Posterior cingulate gyrus (tissue), 11 donors: ENCODE results near the gene ELMOD2.
"Not testable (repeated sequence)": the region's sequence is repeated elsewhere in the genome, so short reads cannot be mapped to it uniquely, and the experiment has no call there.

Experiments used
- DNase-seq, 10 donors: peaks; one replicate each; pipeline versions ENCODE4 v3.0.0 to v3.0.0-alpha.2; 2020 to 2021; ENCODE audit warnings: mixed read lengths in 3 of 10
- intact Hi-C: fragments of 100-400 bp; cut with DNase I; formaldehyde crosslinking; loops from one replicate; pipeline ENCODE4 v1.15.1; 2023

The ELMOD2 gene, protein sequence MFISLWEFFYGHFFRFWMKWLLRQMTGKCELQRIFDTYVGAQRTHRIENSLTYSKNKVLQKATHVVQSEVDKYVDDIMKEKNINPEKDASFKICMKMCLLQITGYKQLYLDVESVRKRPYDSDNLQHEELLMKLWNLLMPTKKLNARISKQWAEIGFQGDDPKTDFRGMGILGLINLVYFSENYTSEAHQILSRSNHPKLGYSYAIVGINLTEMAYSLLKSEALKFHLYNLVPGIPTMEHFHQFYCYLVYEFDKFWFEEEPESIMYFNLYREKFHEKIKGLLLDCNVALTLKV

DNA sequence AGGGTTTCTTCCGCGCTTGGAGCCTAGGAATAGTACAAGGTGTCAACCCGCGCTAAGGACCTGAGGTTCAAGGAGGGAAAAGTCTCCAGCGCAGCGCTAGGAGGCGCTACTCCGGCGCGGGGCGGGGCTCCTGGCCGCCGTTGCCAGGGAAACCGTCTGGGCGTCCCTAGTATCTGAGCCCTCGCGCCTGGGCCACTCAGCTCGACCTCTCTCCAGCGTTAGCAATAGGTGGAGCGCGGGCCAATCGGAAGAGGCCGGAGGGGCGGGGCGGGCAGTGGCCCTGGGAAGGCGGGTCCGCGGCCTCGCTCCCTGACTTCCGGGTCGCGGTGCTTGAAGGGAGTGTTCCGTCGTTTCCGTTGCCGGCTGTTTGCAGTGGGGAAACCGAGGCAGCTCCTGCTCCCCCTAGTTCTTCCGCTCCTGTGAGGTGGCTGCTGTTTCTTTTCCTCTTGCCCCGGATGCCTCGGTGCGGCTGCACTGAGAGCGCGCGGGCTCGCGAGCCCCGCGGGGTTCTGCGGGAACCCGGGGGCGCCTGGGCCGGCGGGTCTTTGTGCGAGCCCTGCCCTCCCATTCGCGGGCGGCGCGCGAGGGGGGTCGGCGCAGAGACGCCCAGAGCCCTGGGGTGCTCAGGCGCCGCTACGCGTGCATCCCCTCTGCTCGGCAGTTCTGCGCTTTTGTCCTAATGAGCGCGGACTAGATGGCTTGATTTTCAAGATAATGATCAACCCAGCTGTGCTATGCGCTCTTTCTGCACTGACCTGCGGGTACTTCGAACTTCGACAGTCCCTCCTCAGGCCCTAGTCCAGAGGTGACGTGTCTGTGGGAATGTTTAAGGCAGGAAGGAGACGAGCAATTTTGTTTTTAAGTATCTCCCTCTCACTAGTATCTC is at the start of gene ELMOD2:
TSS of gene ELMOD2 (plus strand) at position 312 of the 886 bp plus-strand sequence. CDS start 1,261 bp downstream, outside the sequence.
- intact Hi-C loops, result loop anchor here (2.0 to 5.0 kb wide), 3 partner anchors 88 to 327 kb away; partner anchors contain the start of gene SCOC
- peak; percentile 97 to 100 (median 99) for DNase-seq

DNA sequence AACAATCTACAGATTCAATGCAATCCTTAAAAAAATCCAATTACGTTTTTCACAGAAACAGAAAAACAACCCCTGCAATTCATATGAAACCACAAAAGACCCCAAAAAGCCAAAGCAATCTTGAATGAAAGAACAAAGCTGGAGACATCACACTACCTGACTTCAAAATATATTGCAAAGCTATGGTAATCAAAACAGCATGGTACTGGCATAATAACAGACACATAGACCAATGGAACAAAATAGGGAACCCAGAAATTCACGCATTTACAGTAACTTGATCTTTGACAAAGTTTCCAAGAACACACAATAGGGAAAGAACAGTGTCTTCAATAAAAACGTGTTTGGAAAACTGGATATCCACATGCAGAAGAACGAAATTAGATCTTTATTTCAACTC is 40.5 kb upstream of the ELMOD2 start:
- intact Hi-C loops, result no loop called here
- DNase-seq, result no peak

DNA sequence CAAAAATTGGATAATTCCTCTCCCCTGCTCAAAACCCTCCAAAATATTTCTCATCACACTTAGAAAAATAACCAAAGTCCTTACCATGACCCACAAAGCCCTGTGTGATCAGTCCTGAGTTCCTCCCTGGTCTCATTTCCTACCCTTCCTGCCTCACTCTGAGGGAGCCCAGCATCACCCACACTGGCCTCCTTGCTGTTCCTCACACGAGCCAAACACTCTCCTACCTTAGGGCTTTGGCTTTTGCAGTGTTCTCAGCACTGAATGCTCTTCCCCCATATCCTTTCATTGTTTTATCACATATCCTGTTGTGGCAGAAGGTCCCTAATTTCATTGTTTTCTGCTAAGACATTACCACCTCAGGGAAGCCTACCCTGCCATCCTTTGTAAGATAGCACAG is 38.0 kb upstream of the ELMOD2 start:
- no peak for DNase-seq

DNA sequence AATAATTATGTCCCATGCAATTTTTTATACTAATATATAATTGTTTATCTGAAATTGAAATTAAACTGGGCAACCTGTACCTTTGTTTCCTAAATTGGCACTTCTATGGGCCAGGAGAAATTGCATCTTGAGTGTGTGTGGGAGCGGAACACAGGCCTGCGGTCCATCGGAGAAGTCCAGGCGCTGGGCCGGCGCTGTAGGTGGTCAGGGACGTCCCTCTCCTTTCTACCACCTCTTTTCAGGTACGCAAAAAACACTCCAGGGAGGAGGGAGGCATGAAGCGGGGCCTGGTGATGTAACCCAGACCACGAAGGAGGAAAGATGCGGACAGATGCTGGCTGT is 26.6 kb upstream of the ELMOD2 start:
- intact Hi-C loops, result no loop called here
- no peak for DNase-seq

More for the DNA sequence above, 38.0 kb upstream of the ELMOD2 start:
- intact Hi-C loops, result no loop called here

DNA sequence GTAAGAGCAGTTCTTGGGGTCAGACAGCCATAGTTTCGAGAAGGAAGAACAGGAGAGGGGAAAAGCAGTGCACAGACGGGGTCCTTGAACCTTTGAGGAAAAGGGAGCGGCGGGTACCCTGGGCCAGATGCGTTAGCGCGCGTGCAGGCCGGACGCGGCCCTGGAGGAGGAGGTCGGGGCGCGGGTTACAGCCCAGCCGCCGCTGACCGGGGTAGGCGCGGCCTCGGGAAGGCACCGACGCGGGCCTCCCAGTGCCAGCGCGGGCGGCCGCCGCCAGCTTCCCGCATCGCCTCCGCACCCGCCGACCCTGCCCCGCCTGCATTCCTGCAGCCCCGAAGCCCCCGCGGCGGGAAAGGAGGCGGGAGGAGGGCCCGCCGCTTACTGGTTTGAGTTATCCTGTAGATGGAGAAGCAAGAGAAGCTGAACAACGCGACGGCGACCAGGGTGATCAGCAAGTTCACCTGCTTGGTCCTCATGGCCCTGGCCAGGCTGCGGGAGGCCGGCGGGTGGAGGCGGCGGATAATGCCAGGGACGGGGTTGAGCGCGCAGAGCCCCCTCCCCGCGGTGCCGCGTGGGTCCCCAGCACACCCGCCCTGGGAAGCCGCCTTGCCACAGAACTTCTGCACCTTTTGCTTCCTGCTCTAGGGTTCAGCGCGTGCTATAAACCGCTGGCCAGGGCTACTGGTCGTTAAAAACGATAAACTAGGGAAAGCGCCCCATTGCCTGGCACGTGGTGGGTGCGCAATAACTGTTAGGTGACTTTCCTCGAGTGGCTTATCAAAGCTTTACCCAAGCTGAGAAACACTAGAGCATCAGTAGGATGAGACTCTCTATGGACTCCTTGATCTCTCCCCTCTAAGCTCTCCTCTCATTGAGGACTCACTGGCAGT is 26.0 kb upstream of the ELMOD2 start, which contains the start of gene MGAT4D:
TSS of gene MGAT4D (minus strand) at position 547 of the 890 bp plus-strand sequence. CDS start at position 476, 71 bp downstream.
- peak in 4 of 10 donors; percentile 6 to 85 (median 74) for DNase-seq
- intact Hi-C loops, result no loop called here

DNA sequence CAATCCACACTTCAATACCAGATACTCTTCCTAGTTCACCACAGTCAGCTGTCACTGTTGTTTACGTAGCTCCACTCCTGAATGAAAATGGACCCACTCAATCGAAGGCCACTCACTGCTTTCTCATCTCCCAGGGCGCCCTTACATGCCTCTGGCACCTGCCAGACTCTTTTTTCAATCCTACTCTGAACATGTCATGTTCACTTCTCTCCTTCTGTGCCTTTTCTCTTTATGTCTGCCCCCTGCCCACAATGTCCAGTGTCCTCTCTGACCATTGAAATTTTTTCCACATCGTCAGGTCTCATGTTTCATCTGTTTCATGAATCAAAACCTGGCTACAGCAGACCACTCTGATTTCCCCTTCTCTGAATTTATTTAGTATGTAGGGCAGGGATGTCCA is 24.6 kb upstream of the ELMOD2 start:
- DNase-seq, result no peak
- intact Hi-C loops, result no loop called here

DNA sequence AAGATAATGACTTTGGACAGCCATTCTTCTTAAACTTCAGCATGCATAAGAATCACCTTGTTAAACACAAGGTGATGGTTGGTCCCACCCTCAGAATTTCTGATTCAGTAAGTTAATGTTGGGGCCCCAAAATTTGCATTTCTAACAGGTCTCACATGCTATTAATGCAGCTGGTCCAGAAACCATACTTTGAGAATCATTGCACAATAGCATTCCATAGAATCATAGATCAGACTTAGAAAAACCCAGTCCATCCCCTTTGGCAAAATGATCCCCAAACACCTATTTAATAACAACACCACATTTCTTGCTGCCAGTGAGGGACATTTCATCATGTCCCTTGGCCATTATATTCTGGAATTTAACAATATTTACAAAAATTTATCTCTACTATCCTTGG is 19.7 kb upstream of the ELMOD2 start:
- DNase-seq, result no peak
- intact Hi-C loops, result no loop called here

DNA sequence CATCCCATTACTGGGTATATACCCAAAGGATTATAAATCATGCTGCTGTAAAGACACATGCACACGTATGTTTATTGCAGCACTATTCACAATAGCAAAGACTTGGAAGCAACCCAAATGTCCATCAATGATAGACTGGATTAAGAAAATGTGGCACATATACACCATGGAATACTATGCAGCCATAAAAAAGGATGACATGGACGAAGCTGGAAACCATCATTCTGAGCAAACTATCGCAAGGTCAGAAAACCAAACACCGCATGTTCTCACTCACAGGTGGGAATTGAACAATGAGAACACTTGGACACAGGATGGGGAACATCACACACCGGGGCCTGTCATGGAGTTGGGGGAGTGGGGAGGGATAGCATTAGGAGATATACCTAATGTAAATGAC is 10.2 kb upstream of the ELMOD2 start:
- DNase-seq, intact Hi-C loops: not testable (repeated sequence)

DNA sequence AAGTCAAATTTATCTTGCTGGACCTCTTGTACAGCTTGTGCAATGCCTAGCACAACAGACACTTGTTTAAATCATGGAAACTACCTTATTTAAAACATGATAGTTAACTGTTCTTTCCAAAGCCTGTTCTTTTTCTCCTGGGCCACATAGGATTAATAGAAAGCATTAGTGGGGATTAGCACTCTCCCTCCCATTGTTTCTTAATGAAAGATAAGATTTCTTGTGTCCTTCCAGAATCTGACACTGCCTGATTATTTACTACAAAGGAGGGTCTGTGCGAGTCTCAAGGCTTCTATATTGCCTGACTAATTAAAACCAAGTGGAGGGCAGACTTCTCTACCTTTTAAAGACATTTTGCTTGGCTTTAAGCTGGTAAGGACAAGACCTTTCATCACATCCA is 8.5 kb upstream of the ELMOD2 start:
- DNase-seq, result no peak
- intact Hi-C loops, result no loop called here

DNA sequence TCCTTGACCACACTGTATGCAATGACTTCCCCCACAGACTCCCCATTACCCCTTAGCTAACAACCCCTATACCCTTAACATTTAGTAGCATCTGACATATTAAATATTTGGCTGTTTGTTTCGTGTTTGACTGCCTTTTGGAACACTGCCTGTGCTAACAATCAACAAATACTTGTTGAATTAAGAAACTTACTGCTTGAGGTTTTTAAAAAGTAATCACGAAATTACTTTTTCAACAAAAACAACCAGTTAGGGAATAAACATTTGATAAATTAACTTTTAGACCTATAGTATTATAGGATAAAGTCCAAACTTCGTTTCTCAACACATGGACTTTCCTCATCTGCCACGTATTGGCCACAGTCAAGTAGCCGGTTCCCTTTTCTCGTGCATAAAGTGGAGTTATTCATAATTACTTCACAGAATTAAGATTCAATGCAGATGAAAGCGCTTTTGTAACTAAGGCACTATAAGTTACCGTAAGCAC is 555 bp upstream of the ELMOD2 start:
- no peak for DNase-seq
- intact Hi-C loops, result loop anchor here (2.0 to 5.0 kb wide), 2 partner anchors 89 to 327 kb away; no protein-coding TSS in a partner anchor

DNA sequence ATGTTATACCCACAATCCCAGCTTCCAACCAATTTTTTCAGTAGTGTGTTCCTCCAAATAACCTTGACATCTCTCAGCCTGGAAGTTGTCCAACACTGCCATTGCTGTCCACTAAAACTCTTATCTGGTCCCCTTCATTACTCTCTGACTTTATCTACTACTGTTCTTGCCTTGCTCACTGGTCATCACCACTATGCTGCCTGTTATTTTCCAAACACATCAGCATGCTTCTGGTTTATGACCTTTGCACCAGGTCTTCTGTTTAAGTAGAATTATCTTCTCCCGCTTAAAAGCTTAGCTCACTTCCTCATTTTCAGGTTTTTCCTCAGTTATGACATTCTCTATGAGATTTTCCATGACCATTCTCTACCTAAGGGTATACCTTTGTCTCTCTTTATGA is 5.5 kb downstream of the ELMOD2 start:
- DNase-seq, result no peak
- intact Hi-C loops, result no loop called here

DNA sequence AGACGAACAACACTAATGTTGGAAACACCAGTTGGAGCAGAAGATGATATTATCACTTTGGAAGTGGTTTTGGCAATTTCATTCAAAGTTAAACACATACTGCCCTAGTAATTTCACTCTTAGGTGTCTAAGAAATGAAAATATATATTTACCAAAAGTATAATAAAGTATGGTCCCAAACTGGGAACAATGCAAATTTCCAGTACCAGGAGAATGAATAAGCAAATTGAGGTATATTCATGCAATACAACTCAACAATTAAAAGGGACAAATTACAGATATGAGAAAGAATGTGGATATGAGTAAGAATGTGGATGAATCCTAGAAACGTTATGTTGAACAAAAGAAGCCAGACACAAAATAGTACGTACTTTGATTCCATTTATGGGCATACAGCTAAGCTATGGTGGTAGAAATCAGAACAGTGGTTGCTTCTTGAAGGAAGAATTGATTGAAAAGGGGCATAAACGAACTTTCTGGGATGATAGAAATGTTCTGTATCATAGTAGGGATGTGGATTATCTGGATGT is 10.0 kb downstream of the ELMOD2 start:
- no peak for DNase-seq
- intact Hi-C loops, result no loop called here

DNA sequence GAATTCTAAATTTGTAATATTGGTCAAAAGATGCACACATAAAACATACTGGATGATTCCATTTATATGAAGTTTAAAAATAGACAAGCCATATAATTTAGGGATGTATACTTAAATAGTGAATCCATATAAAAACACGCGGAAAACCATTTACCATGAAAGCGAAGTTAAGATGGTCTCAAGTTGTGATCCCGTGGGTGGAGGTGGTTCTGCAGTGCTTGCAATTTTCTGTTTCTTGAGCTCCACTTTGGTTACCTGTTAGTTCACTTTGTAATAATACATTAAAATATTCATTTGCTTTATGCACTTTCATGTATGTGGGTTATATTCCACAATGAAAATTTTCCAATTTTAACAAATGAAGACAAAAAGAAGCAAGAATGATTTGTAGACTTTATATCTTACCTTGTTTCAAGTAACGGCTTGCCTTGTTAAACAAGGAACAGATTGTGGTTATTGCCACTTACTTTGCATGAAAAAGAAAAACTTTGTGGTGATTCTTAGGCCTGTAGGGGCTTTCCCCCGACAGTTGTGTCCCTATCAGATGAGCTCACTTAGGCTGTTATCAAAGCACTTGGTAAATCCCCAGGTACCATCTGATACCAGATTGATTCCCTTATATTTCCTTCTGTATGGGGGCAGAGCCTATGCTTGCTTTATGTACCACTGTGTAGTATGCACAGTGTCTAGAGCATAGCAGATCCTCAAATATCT is 32.6 kb downstream of the ELMOD2 start:
- DNase-seq, result no peak
- intact Hi-C loops, result no loop called here

DNA sequence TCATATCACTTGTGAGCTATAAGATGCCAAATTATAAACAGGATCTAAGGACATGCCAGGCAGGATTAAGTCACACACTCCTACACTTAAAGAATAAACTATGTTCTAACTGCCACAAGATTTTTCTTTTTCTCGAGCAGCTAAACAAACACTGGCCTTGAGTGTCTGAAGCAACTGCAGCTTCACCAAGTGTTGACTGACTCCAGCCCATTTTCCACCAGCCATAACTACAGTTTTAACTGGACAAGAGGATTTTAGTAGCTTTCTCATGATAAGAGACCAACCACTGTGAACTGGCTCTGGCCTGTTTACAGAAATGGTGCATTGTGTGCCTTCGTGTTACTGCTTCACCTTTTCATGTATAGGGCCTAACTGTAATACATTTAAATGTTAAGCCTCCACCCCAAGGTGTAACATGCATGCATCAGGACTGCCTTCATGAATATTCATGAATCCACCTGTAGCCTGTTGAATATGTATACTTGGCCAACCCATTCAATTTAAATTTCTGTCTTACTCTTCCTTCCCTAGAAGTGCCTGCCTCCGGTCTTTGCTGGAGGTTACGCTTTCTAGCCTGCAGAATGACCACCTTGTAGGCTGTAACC is 34.0 kb downstream of the ELMOD2 start:
- intact Hi-C loops, result no loop called here
- DNase-seq, result no peak

DNA sequence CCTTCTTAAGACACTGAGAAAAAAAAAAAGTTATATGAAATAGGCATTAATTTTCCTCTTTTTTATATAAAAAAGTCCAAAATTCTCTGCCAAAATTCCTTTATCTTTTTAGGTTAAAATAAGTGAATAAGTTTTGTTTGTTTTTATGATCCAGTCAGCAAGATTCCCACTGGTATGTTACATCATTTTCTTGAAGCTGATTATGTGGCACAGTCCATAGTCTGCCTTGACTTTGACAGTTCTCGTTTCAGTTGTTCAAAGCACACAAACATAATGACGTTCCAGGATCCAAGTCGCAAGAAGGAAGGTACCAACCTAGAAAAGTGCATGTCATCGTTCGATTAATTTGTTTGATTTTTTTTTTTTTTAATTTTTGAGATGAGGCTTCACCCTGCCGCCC is 35.7 kb downstream of the ELMOD2 start:
- intact Hi-C loops, result no loop called here
- no peak for DNase-seq

DNA sequence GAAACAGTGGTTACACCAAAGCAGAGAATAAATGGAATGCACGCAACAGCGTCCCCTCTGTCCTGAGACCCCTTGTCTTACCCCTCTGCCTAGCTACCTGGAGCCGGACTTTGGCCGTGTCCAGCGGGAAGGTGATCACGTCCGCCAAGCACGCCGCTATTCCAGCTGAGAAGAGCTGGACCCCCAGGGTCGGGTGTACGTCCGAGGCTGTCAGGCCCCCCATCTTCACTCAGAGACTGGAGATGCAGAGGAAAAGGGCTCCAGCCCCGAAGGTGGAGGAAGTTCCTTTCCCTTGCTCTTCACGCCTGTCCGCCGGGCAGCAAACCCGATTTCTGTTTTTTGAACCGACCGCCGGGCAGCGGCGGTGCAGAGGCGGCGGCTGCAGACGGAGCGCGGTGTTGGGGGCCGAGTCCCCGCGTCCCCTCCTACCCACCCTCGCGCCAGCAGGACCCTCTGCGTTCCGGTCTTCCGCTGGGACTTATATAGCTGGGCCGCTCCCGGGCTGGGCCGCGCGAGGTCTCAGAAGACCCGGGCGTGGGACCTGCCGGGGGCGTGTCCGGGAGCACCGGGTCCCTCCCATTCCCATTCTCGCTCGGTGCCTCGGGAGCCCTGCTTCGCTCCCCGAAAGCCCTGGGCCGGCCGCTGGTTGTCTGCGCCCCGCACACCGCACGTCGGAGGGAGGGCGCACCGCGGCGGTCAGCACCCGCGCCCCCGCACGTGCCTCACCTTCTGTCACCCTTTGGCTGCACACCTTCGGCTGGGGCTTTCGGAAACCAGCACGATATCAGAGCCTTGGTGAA is 44.7 kb downstream of the ELMOD2 start, which contains the start of gene UCP1:
TSS of gene UCP1 (minus strand) at position 455 of the 800 bp plus-strand sequence. CDS start at position 223, 232 bp downstream.
- intact Hi-C loops, result no loop called here
- DNase-seq, result peak in 1 of 10 donors; percentile 69

DNA sequence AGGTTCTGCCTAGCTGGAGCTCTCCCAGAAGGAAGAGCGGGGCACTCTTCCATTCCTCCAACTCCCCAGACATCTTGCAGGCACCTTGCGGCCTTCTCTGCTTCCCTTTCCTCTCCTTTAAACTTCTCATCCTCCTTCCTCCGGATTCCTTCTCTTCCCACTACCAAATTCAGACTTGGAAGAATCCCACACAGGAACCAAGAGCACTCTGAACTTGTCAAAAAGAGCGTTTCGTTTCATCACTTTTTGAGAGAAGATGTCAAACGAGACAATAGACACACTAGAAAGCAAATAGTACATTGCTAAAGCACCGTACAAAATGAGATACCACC is 45.3 kb downstream of the ELMOD2 start:
- intact Hi-C loops, result no loop called here
- no peak for DNase-seq

DNA sequence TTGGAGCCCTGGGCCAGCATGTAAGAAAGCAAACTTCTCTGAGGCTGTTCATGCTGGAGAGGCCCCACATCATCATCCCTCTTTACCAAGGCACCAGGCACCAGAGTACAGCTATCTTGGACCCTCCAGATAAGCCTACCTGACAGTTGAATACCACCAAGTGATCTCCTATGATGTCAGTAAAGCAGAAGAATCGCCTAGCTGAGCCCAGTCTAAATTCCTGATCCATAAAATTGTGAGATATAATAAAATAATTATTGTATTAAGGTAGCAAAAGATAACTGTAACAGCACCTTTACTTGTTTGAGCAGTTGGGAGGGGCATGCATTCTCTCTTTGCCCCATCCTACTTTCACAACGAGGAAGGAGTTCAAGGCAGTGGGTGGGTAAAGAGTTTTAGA is 47.7 kb downstream of the ELMOD2 start:
- intact Hi-C loops, result no loop called here
- DNase-seq, result no peak
